Lung (tissue), 12 donors: ENCODE results near the gene SIRPB1. TPM values are rescaled to one million over a fixed set of nuclear protein-coding genes. Genes with fewer than 3 reads are reported as not detected.
"Not testable (repeated sequence)": the region's sequence is repeated elsewhere in the genome, so short reads cannot be mapped to it uniquely, and the experiment has no call there.

Source experiments
- ATAC-seq: fragments of 200-7000 bp; cut with Tn5 transposase; one replicate; pipeline ENCODE4 v1.9.1; 2020; ENCODE audit warnings: moderate number of reproducible peaks; ENCODE audit not compliant: insufficient read depth, low FRiP score
- DNase-seq, 3 donors: peaks; one replicate each; pipeline ENCODE4 v3.0.0-alpha.2; 2013 to 2017
- H3K27ac ChIP-seq, 2 donors: one replicate each; pipeline ENCODE4 v1.5.1; 2013; ENCODE audit warnings: mild to moderate bottlenecking in 2 of 2, moderate library complexity in 2 of 2, control low read depth in 1 of 2, inconsistent platforms in 1 of 2, low read depth in 1 of 2, low read length in 1 of 2
- H3K27me3 ChIP-seq, 3 donors: one replicate each; pipeline ENCODE4 v1.5.1; 2013; ENCODE audit warnings: low read length in 2 of 3; ENCODE audit not compliant: control insufficient read depth in 3 of 3, insufficient read depth in 3 of 3
- H3K36me3 ChIP-seq, 4 donors: one replicate each; pipeline ENCODE4 v1.5.1; 2013; ENCODE audit warnings: low read length in 4 of 4, mild to moderate bottlenecking in 1 of 4, moderate library complexity in 1 of 4; ENCODE audit not compliant: control insufficient read depth in 4 of 4, insufficient read depth in 4 of 4
- H3K4me1 ChIP-seq, 5 donors: one replicate each; pipeline ENCODE4 v1.5.1; 2013; ENCODE audit warnings: low read length in 5 of 5, mild to moderate bottlenecking in 2 of 5, moderate library complexity in 1 of 5; ENCODE audit not compliant: control insufficient read depth in 5 of 5, insufficient read depth in 5 of 5
- H3K4me3 ChIP-seq: one replicate; pipeline ENCODE4 v1.5.1; 2013; ENCODE audit warnings: mild to moderate bottlenecking, control low read depth, moderate library complexity
- H3K9ac ChIP-seq, 2 donors: one replicate each; pipeline ENCODE4 v1.5.1; 2013; ENCODE audit warnings: low read length in 2 of 2, control low read depth in 1 of 2; ENCODE audit not compliant: insufficient read depth in 1 of 2
- H3K9me3 ChIP-seq, 4 donors: one replicate each; pipeline ENCODE4 v1.5.1; 2013; ENCODE audit warnings: low read length in 3 of 4, mild to moderate bottlenecking in 1 of 4, moderate library complexity in 1 of 4; ENCODE audit not compliant: control insufficient read depth in 4 of 4, insufficient read depth in 3 of 4
- whole genome bisulfite sequencing, 2 donors: extraction: QIAGEN DNeasy Blood & Tissue Kit; methylation state at CpG; one replicate each; pipeline ENCODE4 v1.1.7; 2013; 5-methylcytosine and 5-hydroxymethylcytosine counted together
- polyA plus RNA-seq, 2 donors: library from polyadenylated mRNA; stranded (reverse); fragments of 200-250 nt; gene quantifications; one replicate each; pipeline ENCODE4 v1.2.1, GENCODE V29; 2013
- total RNA-seq, 2 donors: library from RNA; depleted of rRNA in 1 of 2; stranded (reverse); fragments of >200 nt in 1 of 2; gene quantifications; one replicate each; pipeline ENCODE4 v1.2.1, GENCODE V29; 2014 to 2021
- TF ChIP-seq, protein P1 (sequence below): IDR thresholded peaks from 2 replicates; pipeline ENCODE4 v1.5.1; 2012; ENCODE audit warnings: mild to moderate bottlenecking; ENCODE audit errors: control extremely low read depth, extremely low read depth
- donor health status: control.
- donor health status: control.
- donor health status: Bipolar disorder and iron deficiency.
- donor health status: healthy.
- donor health status: DM: yes; HTN: yes; CAD: no.

Gene SIRPB1
- total and polyA plus RNA-seq, 4 donors = 1.2 to 45.6 (median 13.9) TPM

DNA sequence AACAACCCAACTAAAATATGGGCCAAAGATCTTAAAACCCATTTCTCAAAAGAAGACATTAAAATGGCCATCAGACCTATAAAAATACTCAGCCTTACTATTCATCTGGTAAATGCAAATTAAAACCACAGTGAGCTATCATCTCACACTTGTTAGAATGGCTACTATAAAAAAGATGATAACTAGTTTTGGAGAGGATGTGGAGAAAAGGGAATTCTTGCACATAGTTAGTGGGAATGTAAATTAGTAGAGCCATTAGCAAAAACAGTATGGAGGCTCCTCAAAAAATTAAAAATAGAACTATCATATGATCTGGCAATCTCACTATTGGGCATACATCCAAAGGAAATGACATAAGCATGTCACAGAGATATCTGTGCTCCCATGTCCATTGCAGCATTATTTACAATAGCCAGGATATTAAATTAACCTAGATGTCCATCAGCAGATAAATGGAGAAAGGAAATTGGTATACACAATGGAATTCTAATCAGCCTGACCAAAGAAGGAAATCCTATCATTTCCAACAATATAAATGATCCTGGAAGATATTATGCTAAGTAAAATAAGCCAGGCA, 2.9 kb downstream of the SIRPB1 start:
- no peak overlapping the region for H3K9ac ChIP-seq
- no peaks in the 10 kb centered on the region for H3K4me1 ChIP-seq
- DNase-seq = peak in 2 of 3 donors; percentile 31 to 54
- peaks cover 0 to 6% (median 0%) of the 10 kb centered on the region in 4 donors for H3K9me3 ChIP-seq
- ATAC-seq = no peak
- H3K36me3 ChIP-seq = no peaks in the 10 kb centered on the region
- H3K27ac ChIP-seq = no peak overlapping the region
- TF ChIP-seq, protein P1, sequence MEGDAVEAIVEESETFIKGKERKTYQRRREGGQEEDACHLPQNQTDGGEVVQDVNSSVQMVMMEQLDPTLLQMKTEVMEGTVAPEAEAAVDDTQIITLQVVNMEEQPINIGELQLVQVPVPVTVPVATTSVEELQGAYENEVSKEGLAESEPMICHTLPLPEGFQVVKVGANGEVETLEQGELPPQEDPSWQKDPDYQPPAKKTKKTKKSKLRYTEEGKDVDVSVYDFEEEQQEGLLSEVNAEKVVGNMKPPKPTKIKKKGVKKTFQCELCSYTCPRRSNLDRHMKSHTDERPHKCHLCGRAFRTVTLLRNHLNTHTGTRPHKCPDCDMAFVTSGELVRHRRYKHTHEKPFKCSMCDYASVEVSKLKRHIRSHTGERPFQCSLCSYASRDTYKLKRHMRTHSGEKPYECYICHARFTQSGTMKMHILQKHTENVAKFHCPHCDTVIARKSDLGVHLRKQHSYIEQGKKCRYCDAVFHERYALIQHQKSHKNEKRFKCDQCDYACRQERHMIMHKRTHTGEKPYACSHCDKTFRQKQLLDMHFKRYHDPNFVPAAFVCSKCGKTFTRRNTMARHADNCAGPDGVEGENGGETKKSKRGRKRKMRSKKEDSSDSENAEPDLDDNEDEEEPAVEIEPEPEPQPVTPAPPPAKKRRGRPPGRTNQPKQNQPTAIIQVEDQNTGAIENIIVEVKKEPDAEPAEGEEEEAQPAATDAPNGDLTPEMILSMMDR = no peak
- no peak overlapping the region for H3K4me3 ChIP-seq
- H3K27me3 ChIP-seq = peaks cover 0 to 6% (median 0%) of the 10 kb centered on the region in 3 donors

DNA sequence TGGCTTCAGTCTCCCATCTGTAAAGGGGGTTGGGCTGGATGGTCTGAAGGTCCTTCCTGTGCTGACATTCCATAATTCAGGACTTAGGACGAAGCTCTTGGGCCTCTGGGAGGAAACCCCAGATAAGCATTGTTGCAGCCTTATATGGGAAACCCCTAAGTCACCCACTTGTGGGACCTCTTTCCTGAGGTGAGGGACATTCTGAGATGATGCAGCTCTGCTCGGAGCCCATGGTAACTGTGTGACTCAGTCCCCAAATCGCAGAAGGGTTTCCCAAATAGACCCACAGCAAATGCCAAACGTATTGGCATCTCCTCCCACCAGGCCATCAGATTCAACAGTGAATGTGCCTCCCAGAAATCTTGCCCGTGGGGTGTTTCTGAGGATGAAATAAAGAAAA, 9.4 kb downstream of the SIRPB1 start:
- H3K9me3 ChIP-seq, H3K4me3 ChIP-seq, ATAC-seq, H3K27me3 ChIP-seq, H3K27ac ChIP-seq, H3K36me3 ChIP-seq, DNase-seq, H3K4me1 ChIP-seq, H3K9ac ChIP-seq: not testable (repeated sequence)
- 71% methylated on average over 5 of the region's 5 CpGs; no CpG with 5 or more reads in 1 of the 2 donors for WGBS, 2 donors

- not testable (repeated sequence) for H3K4me3 ChIP-seq, H3K9ac ChIP-seq, ATAC-seq, H3K4me1 ChIP-seq, DNase-seq, H3K36me3 ChIP-seq, H3K27ac ChIP-seq, H3K9me3 ChIP-seq, H3K27me3 ChIP-seq
- WGBS, 2 donors = 62 to 81% methylated on average over 3 of the region's 5 CpGs
Observed at GRCh38 chr20:1608678-1609347, 11.0 kb downstream of the SIRPB1 start.

GRCh38 chr20:1600736-1601135, 19.1 kb downstream of the SIRPB1 start:
- ATAC-seq (no peak), DNase-seq (no peak)
- TF ChIP-seq, protein P1 = no peak
- H3K4me3 ChIP-seq = no peak overlapping the region
- no CpG with 5 or more reads among the region's 5 CpGs for WGBS, 2 donors
- H3K4me1 ChIP-seq = no peaks in the 10 kb centered on the region
- no peak overlapping the region for H3K9ac ChIP-seq
- no peaks in the 10 kb centered on the region for H3K27me3 ChIP-seq
- H3K36me3 ChIP-seq = no peaks in the 10 kb centered on the region
- no peak overlapping the region for H3K27ac ChIP-seq
- no peaks in the 10 kb centered on the region for H3K9me3 ChIP-seq
